GM19467 (cell line): ENCODE measurements around the gene PTPRM.

ENCODE experiments used
- ATAC-seq: cut with Tn5 transposase; IDR thresholded peaks from one replicate; pipeline ENCODE4 v1.9.1; 2021; ENCODE audit warnings: mild to moderate bottlenecking, moderate library complexity; ENCODE audit not compliant: unreplicated experiment

Gene PTPRM

DNA sequence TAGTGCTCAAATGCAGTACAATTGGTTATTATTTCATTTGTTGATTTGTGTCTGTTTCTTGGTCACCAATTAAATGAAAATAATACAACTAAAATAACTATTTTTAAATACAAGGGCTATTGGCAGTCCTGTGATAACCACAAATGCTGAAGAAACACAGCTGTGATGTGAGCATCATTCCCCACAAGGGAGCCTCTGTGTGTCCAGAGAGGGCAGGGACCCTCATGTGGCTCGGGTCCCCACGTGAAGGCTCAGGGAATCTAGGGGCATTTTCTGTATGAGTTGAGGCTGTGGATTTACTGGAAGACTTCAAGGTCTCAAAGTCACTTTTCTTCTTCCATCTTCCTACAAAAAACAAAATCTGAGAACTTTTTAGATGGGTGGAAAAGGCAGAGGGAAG, 726.1 kb downstream of the PTPRM start:
- ATAC-seq: no peak

DNA sequence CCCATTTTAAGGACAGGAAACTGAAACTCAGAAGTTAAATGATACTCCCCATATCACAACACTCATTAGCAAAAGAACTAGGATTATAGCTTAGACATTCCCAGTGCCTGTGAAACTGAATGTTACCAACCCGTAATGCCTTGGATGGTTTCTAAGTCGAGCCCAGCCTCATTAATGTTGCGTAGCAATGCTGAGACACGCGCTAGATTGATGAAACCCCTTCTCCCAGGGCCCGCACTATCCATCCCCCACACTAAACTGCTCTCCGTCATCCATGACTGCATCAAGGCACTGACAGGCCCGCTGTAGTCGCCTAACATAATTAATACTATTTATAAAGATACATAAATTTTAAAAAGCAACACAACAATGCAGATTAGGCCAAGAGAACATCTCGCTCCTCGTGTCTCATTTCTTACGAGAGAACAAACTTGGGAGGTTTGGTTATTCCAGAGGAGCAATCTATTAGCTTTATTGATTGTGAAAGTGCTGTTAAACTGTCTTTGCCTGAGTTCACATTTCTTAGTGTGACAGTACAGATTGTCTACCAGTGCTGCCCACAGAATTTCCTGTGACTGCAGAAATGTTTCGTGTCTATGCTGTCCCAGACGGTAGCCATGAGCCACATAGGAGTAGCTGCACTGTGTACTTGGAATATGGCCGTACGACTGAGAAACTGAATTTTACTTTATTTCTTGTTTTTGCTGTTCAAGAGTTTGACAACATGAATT, 729.9 kb downstream of the PTPRM start:
- ATAC-seq: no peak

GRCh38 chr18:8298186-8298585, 731.1 kb downstream of the PTPRM start:
- no peak for ATAC-seq

- no peak for ATAC-seq
These were observed 732.2 kb downstream of the PTPRM start for GRCh38 chr18:8299054-8299980.

DNA sequence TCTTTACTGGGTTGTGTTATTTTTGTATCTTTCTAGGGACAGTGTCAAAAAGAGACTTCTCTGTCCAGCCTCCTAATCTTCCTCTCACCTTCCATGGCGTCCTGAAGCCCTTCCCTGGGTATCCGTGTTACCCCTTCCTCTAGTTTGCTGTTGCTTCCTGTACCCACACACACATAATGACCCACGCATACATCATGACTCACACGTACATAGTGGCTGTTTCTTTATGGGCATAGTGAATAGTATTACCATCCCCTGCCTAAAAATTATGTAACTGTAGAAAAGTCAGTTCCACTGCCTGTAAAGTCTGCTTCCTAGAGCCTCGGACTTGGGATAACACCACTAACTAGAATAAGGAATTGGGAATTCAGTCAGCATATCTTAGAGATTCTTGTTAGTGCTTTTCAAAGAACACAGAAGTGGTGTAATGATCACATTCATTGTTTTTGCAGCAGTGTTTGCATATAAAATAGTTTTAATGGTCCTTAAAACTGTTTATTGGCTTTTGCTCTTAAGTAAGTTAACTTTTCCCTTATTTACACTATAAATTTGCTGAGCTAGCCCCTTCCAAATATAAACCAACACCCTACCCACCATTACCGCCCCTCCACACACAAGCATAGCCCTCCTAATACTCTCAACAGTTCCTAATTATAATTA, 733.8 kb downstream of the PTPRM start:
- ATAC-seq: no peak

GRCh38 chr18:8301427-8302172, 734.5 kb downstream of the PTPRM start:
- no peak for ATAC-seq

GRCh38 chr18:8303151-8303755, 736.1 kb downstream of the PTPRM start:
- no peak for ATAC-seq

DNA sequence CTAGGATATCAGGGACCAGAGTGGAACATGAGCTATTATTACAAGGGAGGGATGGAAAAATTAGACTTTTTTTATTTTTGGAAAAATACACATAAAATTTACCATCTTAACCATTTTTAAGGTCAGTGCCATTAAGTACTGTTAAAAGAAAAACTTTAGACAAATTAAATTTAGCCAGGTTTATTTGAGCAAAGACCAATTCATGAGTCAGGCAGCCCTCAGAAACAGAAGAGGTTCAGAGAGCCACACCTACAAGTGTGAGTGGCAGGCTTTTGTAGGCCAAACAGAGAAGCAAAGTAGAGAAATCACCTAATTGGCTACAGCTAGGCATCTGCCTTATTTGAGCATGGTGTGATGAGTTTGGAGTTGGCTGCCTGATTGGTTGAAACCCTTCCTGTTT, 740.8 kb downstream of the PTPRM start:
- ATAC-seq: no peak

DNA sequence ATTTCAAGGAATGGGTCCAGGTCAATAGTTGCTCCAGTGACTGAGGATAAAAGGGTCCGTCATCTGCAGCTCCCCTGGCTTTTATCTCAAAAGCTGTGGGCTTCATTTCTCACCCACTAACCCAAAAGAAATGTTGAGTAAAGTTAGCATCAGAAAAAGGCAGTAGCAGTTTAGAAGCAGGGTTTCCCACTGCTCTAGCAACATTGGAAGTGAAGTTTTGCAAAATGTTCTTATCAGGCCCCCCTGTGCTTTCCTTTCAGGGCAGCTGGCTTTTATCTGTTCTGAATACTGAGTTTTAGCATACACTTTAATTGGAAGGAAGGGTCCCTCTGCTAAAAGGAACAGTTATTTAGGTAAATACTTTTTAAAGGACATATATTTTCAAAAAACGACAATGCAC, 745.9 kb downstream of the PTPRM start:
- ATAC-seq: no peak

- no peak for ATAC-seq
These were observed 747.0 kb downstream of the PTPRM start for GRCh38 chr18:8314124-8314523.

DNA sequence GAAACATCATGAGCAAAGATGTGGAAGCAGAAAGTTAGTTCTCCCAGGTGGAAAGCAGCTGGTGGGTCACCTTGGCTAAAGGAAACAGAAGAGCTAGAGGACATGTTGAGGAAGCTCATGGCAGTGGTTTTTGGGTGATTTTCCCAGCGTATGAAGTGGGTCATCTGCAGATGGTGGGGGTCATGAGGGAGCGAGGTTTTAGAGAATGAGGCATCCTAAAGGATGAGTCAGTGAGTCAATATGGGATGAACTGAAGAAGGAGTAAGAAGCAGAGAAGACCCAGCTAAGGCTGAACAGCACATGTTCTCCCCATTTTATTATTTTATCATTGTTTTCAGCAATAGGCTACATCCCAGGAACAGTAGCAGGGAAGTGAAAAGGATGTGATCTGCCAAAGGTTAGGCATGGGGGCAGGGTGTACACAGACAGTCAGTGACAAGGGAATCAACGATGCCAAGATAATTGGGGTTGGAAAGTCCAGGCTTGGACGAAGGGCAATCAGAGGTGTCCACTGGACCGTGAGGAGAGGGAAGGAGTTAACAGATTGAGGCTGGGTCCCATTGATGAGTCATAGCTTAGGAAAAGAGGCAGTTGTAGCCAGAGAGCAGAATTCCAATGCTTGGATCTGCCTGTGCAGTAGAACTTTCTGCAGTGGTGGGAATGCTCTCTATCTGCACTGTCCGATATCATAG, 752.8 kb downstream of the PTPRM start:
- no peak for ATAC-seq

DNA sequence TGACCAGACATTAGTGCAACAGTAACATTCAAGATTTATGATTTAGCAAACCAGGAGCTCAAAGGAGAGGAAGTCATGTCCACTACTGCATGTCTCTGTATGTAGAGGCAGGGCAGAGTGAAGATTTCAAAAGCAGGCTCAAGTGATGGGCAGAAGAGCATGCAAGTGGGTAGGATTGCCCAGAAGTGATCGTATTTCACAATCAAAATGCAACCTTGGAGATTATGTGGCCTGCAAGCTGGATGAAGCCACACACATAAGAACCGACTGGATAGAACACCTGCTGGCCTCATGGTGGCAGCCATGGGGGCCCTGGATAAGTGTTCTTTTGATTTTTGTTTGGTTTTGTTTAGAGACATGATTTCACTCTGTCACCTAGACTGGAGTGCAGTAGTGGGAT, 755.4 kb downstream of the PTPRM start:
- no peak for ATAC-seq

DNA sequence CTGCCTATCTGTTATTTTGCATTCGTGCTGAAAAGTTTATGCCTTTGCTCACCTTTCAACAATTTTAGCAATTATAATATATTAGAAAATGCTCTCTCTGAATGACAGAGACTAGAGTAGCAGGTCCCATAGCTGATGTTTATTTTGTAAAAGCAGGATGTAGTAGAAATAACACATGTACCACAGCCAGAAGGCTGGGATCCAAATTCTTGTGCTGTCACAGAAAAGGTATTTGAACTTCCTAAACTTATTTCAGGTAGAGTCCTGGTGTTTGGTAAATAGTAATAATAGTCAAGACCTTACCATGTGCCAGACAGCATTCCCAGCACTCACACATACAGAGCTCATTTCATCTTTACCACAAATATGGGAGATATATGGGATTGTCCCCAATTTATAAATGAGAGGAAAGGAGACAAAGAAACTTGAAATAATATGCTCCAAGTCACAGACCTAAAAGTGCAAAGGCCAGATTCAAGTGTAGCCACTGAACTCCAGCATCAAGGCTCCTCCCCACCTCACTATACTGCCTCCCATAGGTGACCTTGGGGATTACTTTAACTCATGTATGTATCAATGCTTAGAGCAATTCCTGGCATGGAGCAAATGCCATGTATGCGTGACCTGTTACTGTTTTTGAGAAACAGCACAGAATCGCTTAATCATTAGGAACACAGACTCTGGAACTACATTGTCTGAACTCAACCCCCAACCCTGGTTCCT, 757.4 kb downstream of the PTPRM start:
- ATAC-seq: no peak

DNA sequence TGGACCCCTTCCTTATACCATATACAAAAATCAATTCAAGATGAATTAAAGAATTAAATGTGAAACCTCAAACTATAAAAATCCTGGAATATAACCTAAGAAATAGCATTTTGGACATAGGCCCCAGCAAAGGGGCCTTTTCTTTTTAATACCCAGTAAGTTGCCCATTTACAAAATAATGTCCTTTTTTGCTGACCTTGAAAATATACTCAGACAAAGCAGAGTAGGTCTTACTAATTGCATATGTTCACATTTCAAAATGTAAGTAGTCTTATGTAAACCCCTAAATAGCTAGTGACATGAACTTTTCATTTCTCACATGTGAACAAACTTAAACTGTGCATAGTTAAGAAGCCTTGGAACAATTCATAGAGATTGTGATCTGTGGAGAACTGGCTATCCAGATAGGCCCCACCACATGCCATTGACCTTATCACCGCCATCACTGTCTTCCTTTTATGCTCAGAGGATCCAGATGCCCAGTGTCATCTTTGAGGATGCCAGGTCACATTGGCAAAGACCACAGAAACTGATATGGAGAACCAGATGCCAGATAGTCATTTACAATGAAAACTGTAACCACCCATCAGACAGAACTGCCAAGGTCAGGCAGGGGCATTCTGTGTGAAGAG, 759.8 kb downstream of the PTPRM start:
- ATAC-seq: no peak

- ATAC-seq: no peak
These were observed 761.0 kb downstream of the PTPRM start for GRCh38 chr18:8328126-8328525.

DNA sequence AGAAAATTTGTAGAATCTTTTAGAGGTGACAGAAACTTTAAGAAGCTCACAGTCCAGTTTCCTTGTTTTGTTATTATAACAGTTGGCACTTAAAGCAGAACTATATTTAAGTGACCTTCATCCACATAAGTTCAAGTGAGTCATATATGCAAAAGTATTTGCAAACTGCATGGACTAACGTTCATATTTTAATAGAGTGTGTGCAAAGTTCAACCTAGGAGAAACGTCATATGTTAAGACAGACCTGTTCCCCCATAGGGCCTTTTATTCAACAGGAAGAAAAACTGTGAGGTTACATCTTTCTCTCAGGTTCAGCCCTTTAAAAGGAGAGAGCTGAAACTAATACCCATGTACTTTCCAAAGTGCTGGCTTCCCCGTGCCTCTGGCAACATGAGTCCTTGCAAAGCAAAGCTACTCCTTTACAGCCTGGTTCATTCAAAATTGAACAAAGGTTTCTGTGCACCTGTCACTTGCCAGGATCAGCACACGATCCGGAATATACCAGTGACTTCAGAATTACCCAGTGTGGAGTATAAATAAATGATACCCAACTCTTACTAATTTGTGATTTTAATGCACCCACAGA, 762.2 kb downstream of the PTPRM start:
- no peak for ATAC-seq

DNA sequence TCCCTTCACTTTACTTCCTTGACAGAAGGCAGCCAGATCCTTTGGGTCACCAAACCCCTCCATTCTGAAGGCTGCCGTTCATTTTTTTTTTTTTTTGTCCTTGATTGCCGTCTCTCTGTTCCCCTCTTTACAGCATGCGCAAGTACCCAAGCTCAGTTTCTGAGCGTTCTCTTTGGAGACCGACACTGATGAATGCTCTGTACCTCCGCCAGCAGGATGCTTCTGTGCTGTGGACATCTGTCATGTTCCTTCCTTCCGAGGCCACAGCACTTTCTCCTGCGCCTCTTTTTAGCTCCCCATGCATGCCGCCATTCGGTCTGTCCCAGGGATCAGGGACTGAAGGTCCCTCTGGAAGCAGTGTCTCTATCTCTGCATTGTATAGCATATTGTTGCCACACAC, 763.5 kb downstream of the PTPRM start:
- ATAC-seq: no peak

- no peak for ATAC-seq
These were observed 765.2 kb downstream of the PTPRM start for GRCh38 chr18:8332286-8332685.
